Skin epidermis (tissue), 12 donors: ENCODE data around the gene IL17REL.

Source experiments
- H3K27ac ChIP-seq, 21 experiments: fragments of 200-600 bp; sonication (generic) in 11 of 21; one replicate each; pipeline ENCODE4 v1.5.0; 2020; ENCODE audit warnings: mild to moderate bottlenecking in 3 of 21, inconsistent platforms in 2 of 21, moderate library complexity in 2 of 21
- H3K4me3 ChIP-seq, 7 experiments: fragments of 200-600 bp; sonication (generic) in 2 of 7; one replicate each; pipeline ENCODE4 v1.5.0; 2020; ENCODE audit warnings: inconsistent platforms in 2 of 7, mild to moderate bottlenecking in 2 of 7, moderate library complexity in 1 of 7

Gene IL17REL

GRCh38 chr22:50012211-50013181 is at the start of gene IL17REL:
Gene IL17REL, minus strand, starts transcription at chr22:50012765. Its CDS starts 119 bp downstream, at chr22:50012646.
- H3K4me3 ChIP-seq: no peak within 1 kb of the TSS

GRCh38 chr22:50061824-50062355 is 49.3 kb upstream of the IL17REL start:
- no peak overlapping the region for H3K27ac ChIP-seq
- H3K4me3 ChIP-seq: no peak overlapping the region

More at GRCh38 chr22:50012211-50013181, at the start of gene IL17REL:
- H3K27ac ChIP-seq: peak within 1 kb of the TSS in 2 of 21 experiments; percentile 34 to 70

- no peak overlapping the region for H3K27ac ChIP-seq
- no peak overlapping the region for H3K4me3 ChIP-seq
Observed at GRCh38 chr22:50061141-50061823, 48.7 kb upstream of the IL17REL start.

GRCh38 chr22:50060441-50061140 is 48.0 kb upstream of the IL17REL start:
- Histone ChIP-seq H3K4me3 (no peak overlapping the region), H3K27ac (no peak overlapping the region)

- H3K4me3 ChIP-seq: no peak overlapping the region
- no peak overlapping the region for H3K27ac ChIP-seq
Observed at GRCh38 chr22:50059881-50060262, 47.3 kb upstream of the IL17REL start.

GRCh38 chr22:50058906-50059880 is 46.6 kb upstream of the IL17REL start:
- Histone ChIP-seq H3K4me3 (peak overlapping the region in 1 of 7 experiments; percentile 17), H3K27ac (no peak overlapping the region)

- Histone ChIP-seq H3K27ac (no peak within 1 kb of the TSS), H3K4me3 (peak within 1 kb of the TSS in 1 of 7 experiments; percentile 17)
Observed at GRCh38 chr22:50058061-50058905, 45.7 kb upstream of the IL17REL start, which contains the start of gene TTLL8. Gene TTLL8, minus strand, starts transcription at chr22:50058298.

- H3K27ac ChIP-seq: no peak overlapping the region
- H3K4me3 ChIP-seq: no peak overlapping the region
Observed at GRCh38 chr22:50057278-50058060, 44.9 kb upstream of the IL17REL start.

GRCh38 chr22:50056214-50056972 is 43.8 kb upstream of the IL17REL start:
- Histone ChIP-seq H3K27ac (no peak overlapping the region), H3K4me3 (no peak overlapping the region)

GRCh38 chr22:50053861-50054260 is 41.3 kb upstream of the IL17REL start:
- H3K4me3 ChIP-seq: no peak overlapping the region
- H3K27ac ChIP-seq: no peak overlapping the region

GRCh38 chr22:50051930-50052329 is 39.4 kb upstream of the IL17REL start:
- no peak overlapping the region for H3K27ac ChIP-seq

GRCh38 chr22:50049299-50050195 is 37.0 kb upstream of the IL17REL start:
- H3K4me3 ChIP-seq: no peak overlapping the region

More at GRCh38 chr22:50051930-50052329, 39.4 kb upstream of the IL17REL start:
- H3K4me3 ChIP-seq: no peak overlapping the region

GRCh38 chr22:50048836-50049235 is 36.3 kb upstream of the IL17REL start:
- Histone ChIP-seq H3K4me3 (no peak overlapping the region), H3K27ac (no peak overlapping the region)

More at GRCh38 chr22:50049299-50050195, 37.0 kb upstream of the IL17REL start:
- H3K27ac ChIP-seq: no peak overlapping the region

GRCh38 chr22:50048061-50048765 is 35.6 kb upstream of the IL17REL start:
- H3K4me3 ChIP-seq: no peak overlapping the region

GRCh38 chr22:50047346-50047745 is 34.8 kb upstream of the IL17REL start:
- no peak overlapping the region for H3K27ac ChIP-seq
- H3K4me3 ChIP-seq: no peak overlapping the region

More at GRCh38 chr22:50048061-50048765, 35.6 kb upstream of the IL17REL start:
- no peak overlapping the region for H3K27ac ChIP-seq
